Breast epithelium (tissue), 3 donors: ENCODE results near the gene ADPGK.

Experiments
- CTCF ChIP-seq, 3 donors: fragments of 450-650 bp; IDR thresholded peaks; one replicate each; pipeline ENCODE4 v1.5.1; 2016 to 2017; ENCODE audit warnings: antibody characterized with exemption in 3 of 3, mild to moderate bottlenecking in 3 of 3, moderate library complexity in 3 of 3
- POLR2AphosphoS5 ChIP-seq, 3 donors: sonication (generic); formaldehyde crosslinking; IDR thresholded peaks; one replicate each; pipeline ENCODE4 v1.6.1; 2017; ENCODE audit warnings: antibody characterized with exemption in 3 of 3

GRCh38 chr15:72737061-72737460 lies 46.5 kb downstream of the ADPGK start:
- TF ChIP-seq CTCF (IDR thresholded peaks at IDR 0.05) = no peak
- TF ChIP-seq POLR2AphosphoS5 (IDR thresholded peaks at IDR 0.05) = no peak
